Renal cortical epithelial cell (primary cell): ENCODE results near the gene CLDN10. TPM values are rescaled to one million over a fixed set of nuclear protein-coding genes. Genes with fewer than 3 reads are reported as not detected.

Experiments used
- DNase-seq: peaks from one replicate; pipeline ENCODE4 v3.0.0-alpha.2; 2011; ENCODE audit warnings: low read depth
- total RNA-seq: library from RNA; depleted of rRNA; stranded (reverse); fragments of >200 nt; gene quantifications from 2 replicates; pipeline ENCODE4 v1.2.3, GENCODE V29; 2014

CLDN10 gene
- total RNA-seq, 1 donor from 2014 or later = 44.0 TPM

GRCh38 chr13:95601216-95601615, 48.7 kb downstream of the CLDN10 start:
- no peak for DNase-seq

DNA sequence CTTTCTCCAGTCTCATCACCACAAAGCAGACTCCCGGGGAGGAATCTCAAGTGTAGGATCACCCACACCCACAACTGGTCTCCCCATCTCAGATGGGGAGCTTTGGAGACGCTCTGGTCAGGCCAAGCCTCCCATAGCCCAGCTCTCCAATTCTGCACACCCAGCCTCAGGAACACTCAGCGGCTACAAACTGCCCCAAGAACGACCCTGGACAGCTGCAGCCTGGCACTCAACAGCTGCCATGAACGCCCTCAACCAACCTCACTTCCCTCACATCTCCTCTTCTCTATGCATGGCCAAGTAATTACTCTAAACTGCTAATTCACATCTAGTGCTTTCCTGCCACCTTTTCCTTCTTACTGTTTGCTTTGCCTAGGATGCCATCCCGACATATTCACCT, 49.4 kb downstream of the CLDN10 start:
- no peak for DNase-seq

DNA sequence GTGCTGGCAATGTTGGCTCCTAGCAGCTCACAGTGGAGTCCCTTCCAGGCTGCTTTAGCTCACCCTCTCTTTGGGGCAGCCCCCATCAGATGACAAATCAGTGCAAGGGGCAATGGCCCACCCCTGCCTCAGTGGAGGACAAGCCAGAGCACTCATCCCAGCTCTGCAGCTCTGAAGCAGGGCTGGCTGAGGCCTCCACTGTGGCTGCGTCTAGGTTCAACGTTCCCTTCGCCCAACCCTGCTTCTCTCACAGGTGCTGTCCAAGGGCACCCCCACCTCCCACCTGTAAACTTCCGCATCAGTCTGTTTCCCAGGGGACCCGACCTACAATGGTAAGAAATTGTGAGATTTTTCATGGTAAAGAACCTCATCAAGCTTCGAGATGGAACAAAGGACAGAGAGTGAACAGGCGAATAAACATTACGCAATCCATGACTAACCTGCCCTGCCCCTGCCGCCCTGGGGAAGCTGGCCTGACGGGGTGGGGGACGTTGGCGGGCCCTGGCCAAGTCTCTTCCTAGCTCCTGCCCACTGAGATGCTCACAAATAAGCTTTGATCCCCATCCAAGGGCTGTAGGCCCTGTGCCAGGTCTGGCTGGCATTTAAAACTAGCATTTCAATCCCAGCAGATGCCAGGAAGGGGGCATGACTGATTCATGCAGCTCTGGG, 51.5 kb downstream of the CLDN10 start:
- DNase-seq = peak; percentile 97

GRCh38 chr13:95604556-95604915, 52.0 kb downstream of the CLDN10 start:
- no peak for DNase-seq

- DNase-seq = peak; percentile 99
These were observed 53.1 kb downstream of the CLDN10 start for GRCh38 chr13:95605448-95606125.

DNA sequence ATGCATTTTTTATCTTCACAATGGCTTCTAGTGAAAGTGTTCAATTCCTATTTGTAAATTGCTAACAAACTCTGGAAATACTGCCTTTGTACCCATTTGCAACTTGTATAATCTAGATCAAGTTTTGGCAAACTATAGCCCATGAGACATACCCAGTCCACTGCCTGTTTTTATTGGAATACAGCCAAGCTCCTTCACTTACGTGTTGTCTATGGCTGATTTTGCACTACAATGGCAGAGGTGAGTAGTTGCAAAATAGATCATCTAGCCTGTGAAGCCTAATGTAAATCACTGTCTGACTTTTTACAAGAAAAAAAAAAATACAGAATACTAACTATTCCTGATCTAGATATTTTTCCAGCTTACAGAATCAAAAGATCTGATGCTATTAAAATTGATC, 54.8 kb downstream of the CLDN10 start:
- DNase-seq = peak; percentile 93

GRCh38 chr13:95608640-95609323, 56.3 kb downstream of the CLDN10 start:
- no peak for DNase-seq

- peak; percentile 51 for DNase-seq
These were observed 62.2 kb downstream of the CLDN10 start for GRCh38 chr13:95614641-95615245.

DNA sequence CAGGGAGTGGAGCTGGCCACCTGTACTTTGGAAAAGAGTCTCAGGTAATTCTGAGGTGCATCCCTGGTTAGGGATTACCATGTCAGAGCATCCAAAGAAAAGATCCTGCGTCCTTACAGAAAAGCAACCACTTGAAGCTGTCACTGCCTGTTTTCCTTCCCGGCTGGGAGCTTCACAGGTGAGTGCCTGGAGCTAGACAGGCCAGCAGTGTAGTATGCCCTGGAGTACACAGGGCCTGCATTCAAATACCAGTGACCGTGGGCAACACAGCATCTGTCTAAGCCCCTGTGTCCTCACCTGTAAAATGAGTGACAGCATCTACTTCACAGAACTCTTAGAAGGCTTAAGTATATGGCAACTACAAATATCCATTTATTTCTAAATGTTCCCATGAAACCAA, 63.0 kb downstream of the CLDN10 start:
- no peak for DNase-seq

GRCh38 chr13:95620030-95620824, 67.7 kb downstream of the CLDN10 start:
- no peak for DNase-seq

DNA sequence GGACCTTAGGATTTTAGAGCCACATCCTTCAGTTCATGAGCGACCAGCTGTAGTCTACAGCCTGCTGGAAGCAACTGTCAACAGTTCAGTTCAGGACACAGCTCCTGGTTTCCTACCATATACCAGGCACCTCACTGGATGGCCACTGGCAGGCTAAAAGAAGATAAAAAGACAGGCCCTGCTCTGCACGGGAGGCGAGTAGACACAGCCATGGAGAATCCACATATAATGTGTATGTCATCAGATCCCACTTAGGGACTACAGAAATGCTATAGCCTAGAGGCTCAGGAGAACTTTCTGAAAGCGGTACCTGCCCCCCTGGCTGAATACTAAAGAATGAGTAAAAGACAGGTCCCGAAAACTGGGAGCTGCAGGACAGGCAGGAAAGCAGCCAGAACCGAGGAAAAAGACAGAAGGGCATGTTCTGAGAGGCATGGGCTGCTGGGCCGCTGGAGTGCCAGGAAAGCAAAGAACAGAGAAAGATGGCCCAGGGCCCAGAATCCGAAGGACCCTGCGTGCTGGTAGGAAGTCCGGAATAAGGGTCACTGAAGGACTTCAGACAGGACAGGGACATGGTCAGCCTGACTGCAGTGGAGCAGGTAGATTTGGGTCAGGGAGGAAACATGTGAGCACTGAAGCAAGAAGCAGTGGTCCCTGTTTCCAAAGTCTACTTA, 68.4 kb downstream of the CLDN10 start:
- DNase-seq = no peak

DNA sequence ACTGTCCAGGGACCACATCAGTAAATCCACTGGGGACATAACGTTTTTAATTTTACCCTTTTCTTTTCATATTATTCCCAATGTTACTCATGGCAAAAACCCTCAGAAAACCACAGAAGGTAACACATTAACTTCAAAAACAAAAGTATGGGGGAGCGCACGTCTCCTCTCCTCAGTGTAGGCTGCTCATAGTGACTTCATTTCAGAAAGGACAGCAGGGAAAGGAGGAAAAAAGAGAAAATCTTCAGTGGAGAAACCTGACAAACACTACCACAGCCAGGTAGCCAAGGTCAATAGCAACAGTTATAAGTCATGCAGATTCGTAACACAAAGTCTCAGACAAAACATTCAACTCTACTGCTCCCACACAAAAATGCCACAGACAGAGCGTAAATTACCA, 70.6 kb downstream of the CLDN10 start:
- DNase-seq = peak; percentile 90

DNA sequence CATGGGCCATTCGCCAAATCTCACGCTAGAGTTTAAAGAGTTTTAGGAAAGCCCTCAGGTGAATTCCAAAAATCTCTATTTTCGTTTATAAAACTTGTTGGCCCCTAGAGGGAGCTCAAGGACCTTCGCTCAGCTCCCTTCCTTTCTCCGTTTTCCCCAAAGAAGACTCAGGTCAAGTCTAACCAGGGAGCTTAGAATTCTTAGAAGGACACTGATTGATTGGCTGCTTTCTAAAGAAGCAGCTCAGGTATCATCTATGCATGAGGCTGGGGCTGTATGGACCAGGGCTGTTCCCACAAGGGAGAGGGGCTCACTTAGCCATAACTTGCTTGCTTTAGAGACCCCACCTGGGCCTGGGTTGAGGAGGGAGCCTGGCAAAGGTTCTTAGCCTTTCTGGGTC, 71.5 kb downstream of the CLDN10 start:
- peak; percentile 66 for DNase-seq

DNA sequence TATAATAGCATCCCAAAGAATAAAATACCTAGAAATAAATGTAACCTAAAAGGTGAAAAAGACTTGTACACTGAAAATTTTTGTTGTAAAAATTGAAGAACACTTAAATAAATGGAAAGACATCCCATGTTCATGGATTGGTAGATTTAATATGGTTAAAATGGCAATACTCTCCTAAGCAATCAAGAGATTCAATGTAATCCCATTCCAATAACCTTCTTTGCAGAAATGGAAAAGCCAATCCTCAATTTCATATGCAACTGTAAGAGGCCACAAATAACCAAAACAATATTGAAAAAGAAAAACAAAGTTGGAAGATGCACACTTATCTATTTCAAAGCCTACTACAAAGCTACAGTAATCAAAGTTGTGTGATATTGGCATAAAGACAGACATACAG, 74.2 kb downstream of the CLDN10 start:
- no peak for DNase-seq

DNA sequence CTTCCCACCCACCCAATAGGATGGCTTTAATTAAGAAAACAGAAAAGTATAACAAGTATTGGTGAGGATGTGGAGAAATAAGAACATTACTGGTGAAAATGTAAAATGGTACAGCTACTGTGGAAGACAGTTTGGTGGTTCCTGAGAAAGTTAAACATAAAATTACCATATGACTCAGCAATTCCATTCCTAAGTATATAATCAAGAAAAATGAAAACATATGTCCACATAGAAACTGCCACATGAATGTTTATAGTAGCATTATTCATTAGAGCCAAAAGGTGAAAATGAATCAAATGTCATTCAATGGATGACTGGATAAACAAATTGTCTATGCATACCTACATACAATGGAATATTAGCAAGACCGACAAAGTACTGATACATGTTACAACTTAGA, 75.1 kb downstream of the CLDN10 start:
- no peak for DNase-seq

GRCh38 chr13:95628488-95628887, 76.0 kb downstream of the CLDN10 start:
- no peak for DNase-seq

DNA sequence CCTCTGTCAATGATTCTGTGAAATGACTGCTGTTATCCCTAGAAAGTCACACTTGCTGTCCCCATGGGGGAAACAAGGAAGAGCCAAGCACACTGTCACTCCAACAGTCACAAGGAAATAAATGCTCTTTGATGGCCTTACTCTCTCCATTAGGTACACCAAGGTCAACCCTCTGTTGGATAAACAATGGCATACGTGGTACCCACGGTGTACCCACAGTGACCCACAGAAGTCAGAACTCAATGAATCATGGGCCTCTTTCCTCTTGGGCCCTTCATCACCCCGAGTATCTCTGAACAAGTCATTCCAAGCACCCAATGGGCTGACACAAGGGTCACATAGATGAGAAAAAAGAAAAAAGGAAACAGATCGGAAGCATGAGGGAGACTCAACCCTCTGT, 76.6 kb downstream of the CLDN10 start:
- DNase-seq = no peak
